SK-N-MC (cell line): ENCODE measurements around the gene SHANK3.

Experiments used
- EZH2 ChIP-seq: fragments of 200-600 bp; sonication (generic); IDR thresholded peaks from one replicate; pipeline ENCODE4 v1.6.1; 2017; ENCODE audit warnings: antibody characterized with exemption
- FOXP2 ChIP-seq: optimal IDR thresholded peaks from 2 replicates; pipeline ENCODE3; 2011; ENCODE audit warnings: mild to moderate bottlenecking, moderate library complexity; ENCODE audit not compliant: insufficient read depth; ENCODE audit errors: extremely low read length, control extremely low read depth
- POLR2AphosphoS5 ChIP-seq: IDR thresholded peaks from 2 replicates; pipeline ENCODE4 v1.6.1; 2012; ENCODE audit warnings: mild to moderate bottlenecking, low read depth, low read length, borderline replicate concordance

GRCh38 chr22:50720301-50721256 is 48.0 kb downstream of the SHANK3 start:
- TF ChIP-seq EZH2 (no peak), POLR2AphosphoS5 (no peak), FOXP2 (no peak)
